Neural progenitor cell (in vitro differentiated cells): ENCODE data around the gene FTSJ3. TPM values are rescaled to one million over a fixed set of nuclear protein-coding genes. Genes with fewer than 3 reads are reported as not detected.

Experiments used
- DNase-seq: peaks from one replicate; pipeline ENCODE4 v3.0.0-alpha.2; 2016; ENCODE audit warnings: low spot score
- H2AFZ ChIP-seq: fragments of 200-600 bp; sonication (generic); replicated peaks from 2 replicates; pipeline ENCODE4 v1.6.1; 2016; ENCODE audit warnings: antibody characterized with exemption
- H3F3A ChIP-seq: fragments of 200-600 bp; sonication (generic); 2 replicates; pipeline ENCODE4 v1.6.1; 2016; ENCODE audit warnings: antibody characterized with exemption, low read depth
- H3K27ac ChIP-seq: fragments of 200-600 bp; sonication (generic); 2 replicates; pipeline ENCODE4 v1.5.1; 2016; ENCODE audit warnings: mild to moderate bottlenecking
- H3K27me3 ChIP-seq: fragments of 200-600 bp; sonication (generic); 2 replicates; pipeline ENCODE4 v1.6.1; 2016; ENCODE audit warnings: mild to moderate bottlenecking, moderate library complexity
- H3K36me3 ChIP-seq: fragments of 200-600 bp; sonication (generic); 2 replicates; pipeline ENCODE4 v1.5.1; 2016
- H3K4me1 ChIP-seq: fragments of 200-600 bp; sonication (generic); 2 replicates; pipeline ENCODE4 v1.6.1; 2016; ENCODE audit warnings: mixed run types
- H3K4me2 ChIP-seq: fragments of 200-600 bp; sonication (generic); 2 replicates; pipeline ENCODE4 v1.6.1; 2016
- H3K4me3 ChIP-seq: fragments of 200-600 bp; sonication (generic); 2 replicates; pipeline ENCODE4 v1.5.1; 2016
- H3K79me2 ChIP-seq: fragments of 200-600 bp; sonication (generic); 2 replicates; pipeline ENCODE4 v1.6.1; 2016; ENCODE audit warnings: low read depth
- H3K9ac ChIP-seq: fragments of 200-600 bp; sonication (generic); 2 replicates; pipeline ENCODE4 v1.6.1; 2016
- H3K9me3 ChIP-seq: fragments of 200-600 bp; sonication (generic); 2 replicates; pipeline ENCODE4 v1.5.1; 2016; ENCODE audit warnings: low read depth
- H4K20me1 ChIP-seq: fragments of 200-600 bp; sonication (generic); 2 replicates; pipeline ENCODE4 v1.6.1; 2016; ENCODE audit warnings: low read depth
- H3K27ac Mint-ChIP-seq: 3 replicates; pipeline ENCODE4 v1.8.0; 2021; ENCODE audit warnings: mixed read lengths
- H3K27me3 Mint-ChIP-seq: 2 replicates; pipeline ENCODE4 v1.8.0; 2022; ENCODE audit warnings: low read depth, mild to moderate bottlenecking, inconsistent platforms, moderate library complexity, mixed read lengths; ENCODE audit not compliant: insufficient read depth
- H3K36me3 Mint-ChIP-seq: 3 replicates; pipeline ENCODE4 v1.8.0; 2021; ENCODE audit warnings: mixed read lengths
- H3K4me1 Mint-ChIP-seq: 3 replicates; pipeline ENCODE4 v1.8.0; 2021; ENCODE audit warnings: mixed read lengths
- H3K4me3 Mint-ChIP-seq: 3 replicates; pipeline ENCODE4 v1.8.0; 2021; ENCODE audit warnings: mild to moderate bottlenecking, moderate library complexity, mixed read lengths
- H3K9me3 Mint-ChIP-seq: 3 replicates; pipeline ENCODE4 v1.8.0; 2020; ENCODE audit warnings: mixed read lengths
- EZH2 ChIP-seq: fragments of 200-600 bp; sonication (generic); IDR thresholded peaks from 2 replicates; pipeline ENCODE4 v1.6.1; 2017; ENCODE audit warnings: antibody characterized with exemption, mild to moderate bottlenecking, moderate library complexity
- EZH2phosphoT487 ChIP-seq: fragments of 200-600 bp; sonication (generic); IDR thresholded peaks from 2 replicates; pipeline ENCODE4 v1.6.1; 2017; ENCODE audit warnings: antibody characterized with exemption
- total RNA-seq: library from RNA; depleted of rRNA; stranded (reverse); fragments of >200 nt; gene quantifications from 2 replicates; pipeline ENCODE4 v1.2.3, GENCODE V29; 2015; ENCODE audit warnings: low replicate concordance
- TF ChIP-seq, protein P1 (sequence below): fragments of 200-600 bp; sonication (generic); IDR thresholded peaks from 2 replicates; pipeline ENCODE4 v1.5.1; 2017; ENCODE audit warnings: antibody characterized with exemption, mild to moderate bottlenecking

FTSJ3 gene
- total RNA-seq, 1 donor from 2014 or later, result 21.8 TPM

DNA sequence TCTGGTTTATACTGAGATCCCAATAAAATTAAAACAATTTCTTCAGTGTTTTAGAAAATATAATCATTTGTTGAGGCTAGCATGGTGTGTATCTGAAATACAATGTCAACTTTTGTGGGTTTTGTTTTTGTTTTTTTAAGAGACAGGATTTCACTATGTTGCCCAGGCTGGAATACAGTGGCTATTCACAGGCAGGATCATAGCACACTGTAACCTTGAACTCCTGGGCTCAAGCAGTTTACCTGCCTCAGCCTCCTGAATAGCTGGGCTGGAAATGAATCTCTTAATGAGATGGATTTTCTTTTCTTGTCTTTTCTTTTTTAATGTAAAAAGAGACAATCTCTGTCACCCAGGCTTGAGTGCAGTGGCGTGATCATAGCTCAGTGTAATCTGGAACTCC, 41.3 kb downstream of the FTSJ3 start:
- no peak overlapping the region for H3K4me2 ChIP-seq
- Mint-ChIP-seq H3K27ac (no peak overlapping the region), H3K27me3 (no peaks in the 10 kb centered on the region), H3K4me3 (no peak overlapping the region), H3K4me1 (no peaks in the 10 kb centered on the region), H3K9me3 (no peaks in the 10 kb centered on the region), H3K36me3 (peaks cover 11% of the 10 kb centered on the region)
- no peak overlapping the region for H3K4me3 ChIP-seq
- peaks cover 74% of the 10 kb centered on the region for H4K20me1 ChIP-seq
- H2AFZ ChIP-seq, result no peak overlapping the region
- no peaks in the 10 kb centered on the region for H3K9me3 ChIP-seq
- H3F3A ChIP-seq, result peaks cover 4% of the 10 kb centered on the region
- H3K9ac ChIP-seq, result no peak overlapping the region
- no peaks in the 10 kb centered on the region for H3K36me3 ChIP-seq
- DNase-seq, result no peak
- TF ChIP-seq EZH2phosphoT487 (no peak), EZH2 (no peak)
- TF ChIP-seq, protein P1, sequence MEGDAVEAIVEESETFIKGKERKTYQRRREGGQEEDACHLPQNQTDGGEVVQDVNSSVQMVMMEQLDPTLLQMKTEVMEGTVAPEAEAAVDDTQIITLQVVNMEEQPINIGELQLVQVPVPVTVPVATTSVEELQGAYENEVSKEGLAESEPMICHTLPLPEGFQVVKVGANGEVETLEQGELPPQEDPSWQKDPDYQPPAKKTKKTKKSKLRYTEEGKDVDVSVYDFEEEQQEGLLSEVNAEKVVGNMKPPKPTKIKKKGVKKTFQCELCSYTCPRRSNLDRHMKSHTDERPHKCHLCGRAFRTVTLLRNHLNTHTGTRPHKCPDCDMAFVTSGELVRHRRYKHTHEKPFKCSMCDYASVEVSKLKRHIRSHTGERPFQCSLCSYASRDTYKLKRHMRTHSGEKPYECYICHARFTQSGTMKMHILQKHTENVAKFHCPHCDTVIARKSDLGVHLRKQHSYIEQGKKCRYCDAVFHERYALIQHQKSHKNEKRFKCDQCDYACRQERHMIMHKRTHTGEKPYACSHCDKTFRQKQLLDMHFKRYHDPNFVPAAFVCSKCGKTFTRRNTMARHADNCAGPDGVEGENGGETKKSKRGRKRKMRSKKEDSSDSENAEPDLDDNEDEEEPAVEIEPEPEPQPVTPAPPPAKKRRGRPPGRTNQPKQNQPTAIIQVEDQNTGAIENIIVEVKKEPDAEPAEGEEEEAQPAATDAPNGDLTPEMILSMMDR, result no peak
- H3K79me2 ChIP-seq, result peaks cover 99% of the 10 kb centered on the region
- no peaks in the 10 kb centered on the region for H3K27me3 ChIP-seq
- H3K4me1 ChIP-seq, result no peaks in the 10 kb centered on the region
- no peak overlapping the region for H3K27ac ChIP-seq

DNA sequence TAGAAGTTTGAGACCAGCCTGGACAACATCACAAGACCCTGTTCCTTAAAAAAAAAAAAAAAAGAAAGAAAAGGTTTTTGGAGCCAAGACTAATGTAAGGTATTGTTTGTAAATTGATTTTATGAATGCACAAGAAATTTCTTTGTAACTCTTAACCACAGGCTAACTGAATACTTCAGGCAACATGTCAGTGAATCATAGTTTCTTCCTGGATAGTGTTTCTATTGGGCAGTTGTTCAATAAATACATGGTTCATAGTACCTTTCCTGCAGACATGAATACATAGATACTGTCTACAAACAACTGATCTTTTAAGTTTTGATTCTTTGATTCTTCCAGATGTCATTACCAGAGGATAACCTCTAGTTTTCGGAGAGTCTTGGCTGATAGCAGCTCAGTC, 41.9 kb downstream of the FTSJ3 start:
- Histone ChIP-seq H3K79me2 (peaks cover 99% of the 10 kb centered on the region), H3K36me3 (no peaks in the 10 kb centered on the region)

DNA sequence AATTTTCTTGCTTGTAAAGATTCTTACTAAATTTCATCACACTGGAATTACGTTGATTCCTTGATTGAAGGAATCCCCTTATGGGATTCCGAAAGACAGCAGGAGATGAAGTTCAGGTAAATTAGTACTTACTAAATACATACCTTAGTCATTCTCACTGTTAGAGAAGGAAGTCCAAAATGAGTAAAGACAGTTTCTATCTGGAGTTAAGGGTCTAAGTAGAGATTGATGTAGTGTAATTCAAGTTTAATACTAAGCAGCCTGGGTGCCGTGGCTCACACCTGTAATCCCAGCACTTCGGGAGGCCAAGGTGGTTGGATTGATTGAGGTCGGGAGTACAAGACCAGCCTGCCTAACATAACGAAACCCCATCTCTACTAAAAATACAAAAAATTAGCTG, 43.9 kb downstream of the FTSJ3 start:
- TF ChIP-seq EZH2 (no peak), EZH2phosphoT487 (no peak)
- TF ChIP-seq, protein P1, result no peak
- Mint-ChIP-seq H3K9me3 (no peaks in the 10 kb centered on the region), H3K4me3 (no peak overlapping the region), H3K27ac (no peak overlapping the region), H3K4me1 (no peaks in the 10 kb centered on the region), H3K27me3 (no peaks in the 10 kb centered on the region), H3K36me3 (peaks cover 15% of the 10 kb centered on the region)
- H4K20me1 ChIP-seq, result peaks cover 82% of the 10 kb centered on the region
- no peak for DNase-seq
- H3K79me2 ChIP-seq, result peaks cover 99% of the 10 kb centered on the region
- no peaks in the 10 kb centered on the region for H3K4me1 ChIP-seq
- no peaks in the 10 kb centered on the region for H3K36me3 ChIP-seq
- H3K9ac ChIP-seq, result no peak overlapping the region
- H3K9me3 ChIP-seq, result no peaks in the 10 kb centered on the region
- peaks cover 4% of the 10 kb centered on the region for H3F3A ChIP-seq
- no peak overlapping the region for H2AFZ ChIP-seq
- no peak overlapping the region for H3K4me3 ChIP-seq
- no peaks in the 10 kb centered on the region for H3K27me3 ChIP-seq
- H3K27ac ChIP-seq, result no peak overlapping the region
- H3K4me2 ChIP-seq, result no peak overlapping the region

More for the DNA sequence above, 41.9 kb downstream of the FTSJ3 start:
- no peak overlapping the region for H3K4me3 Mint-ChIP-seq
- TF ChIP-seq, protein P1, result no peak
- TF ChIP-seq EZH2phosphoT487, result no peak
- no peak for TF ChIP-seq EZH2
- H3F3A ChIP-seq, result peaks cover 4% of the 10 kb centered on the region
- no peaks in the 10 kb centered on the region for H3K9me3 ChIP-seq
- no peak overlapping the region for H3K4me3 ChIP-seq
- no peaks in the 10 kb centered on the region for H3K4me1 Mint-ChIP-seq
- no peaks in the 10 kb centered on the region for H3K27me3 Mint-ChIP-seq
- no peak overlapping the region for H2AFZ ChIP-seq
- peaks cover 74% of the 10 kb centered on the region for H4K20me1 ChIP-seq
- no peak overlapping the region for H3K9ac ChIP-seq
- no peak for DNase-seq
- H3K27me3 ChIP-seq, result no peaks in the 10 kb centered on the region
- H3K36me3 Mint-ChIP-seq, result peaks cover 11% of the 10 kb centered on the region
- H3K27ac ChIP-seq, result no peak overlapping the region
- H3K9me3 Mint-ChIP-seq, result no peaks in the 10 kb centered on the region
- no peak overlapping the region for H3K27ac Mint-ChIP-seq
- no peaks in the 10 kb centered on the region for H3K4me1 ChIP-seq
- H3K4me2 ChIP-seq, result no peak overlapping the region
